ENCODE measurements around the gene FRY.

DNA sequence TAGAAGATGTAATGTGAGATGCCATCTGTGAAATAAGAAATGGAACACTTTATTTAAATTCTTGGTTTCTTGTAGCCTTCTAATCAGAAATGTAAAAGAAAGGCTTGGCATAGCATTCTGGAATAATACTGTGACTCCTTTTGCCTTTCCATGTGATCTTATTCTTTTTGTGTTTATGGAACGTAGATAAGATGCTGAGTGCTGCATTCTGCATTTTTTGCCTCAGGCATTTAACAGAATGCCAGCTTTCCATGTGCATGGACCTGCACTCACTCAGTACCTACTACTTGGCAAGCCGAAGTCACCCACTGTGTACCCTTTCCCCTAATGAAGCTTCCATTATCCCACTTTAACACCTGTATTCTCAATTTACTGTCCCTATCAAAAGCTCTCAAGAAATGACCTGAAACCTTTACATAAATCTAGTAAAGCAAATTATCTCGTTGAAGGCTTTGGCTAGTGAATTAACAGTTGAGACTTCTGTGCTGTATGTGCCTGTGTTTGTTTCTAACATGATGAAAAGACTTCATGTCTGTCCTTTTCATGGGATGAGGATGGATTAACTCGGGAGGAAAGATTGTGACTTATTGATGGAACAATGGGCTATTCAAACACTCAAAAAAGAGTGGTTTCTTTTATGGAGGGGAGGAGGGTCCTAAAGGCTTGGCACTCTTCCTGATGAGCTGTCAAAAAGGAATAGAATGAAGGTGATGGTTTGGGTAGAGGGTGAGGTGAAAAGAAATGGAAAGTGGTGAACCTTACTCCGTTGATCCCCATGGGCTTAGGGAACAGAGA lies 44.7 kb upstream of the FRY start:
- TF ChIP-seq, protein P1, sequence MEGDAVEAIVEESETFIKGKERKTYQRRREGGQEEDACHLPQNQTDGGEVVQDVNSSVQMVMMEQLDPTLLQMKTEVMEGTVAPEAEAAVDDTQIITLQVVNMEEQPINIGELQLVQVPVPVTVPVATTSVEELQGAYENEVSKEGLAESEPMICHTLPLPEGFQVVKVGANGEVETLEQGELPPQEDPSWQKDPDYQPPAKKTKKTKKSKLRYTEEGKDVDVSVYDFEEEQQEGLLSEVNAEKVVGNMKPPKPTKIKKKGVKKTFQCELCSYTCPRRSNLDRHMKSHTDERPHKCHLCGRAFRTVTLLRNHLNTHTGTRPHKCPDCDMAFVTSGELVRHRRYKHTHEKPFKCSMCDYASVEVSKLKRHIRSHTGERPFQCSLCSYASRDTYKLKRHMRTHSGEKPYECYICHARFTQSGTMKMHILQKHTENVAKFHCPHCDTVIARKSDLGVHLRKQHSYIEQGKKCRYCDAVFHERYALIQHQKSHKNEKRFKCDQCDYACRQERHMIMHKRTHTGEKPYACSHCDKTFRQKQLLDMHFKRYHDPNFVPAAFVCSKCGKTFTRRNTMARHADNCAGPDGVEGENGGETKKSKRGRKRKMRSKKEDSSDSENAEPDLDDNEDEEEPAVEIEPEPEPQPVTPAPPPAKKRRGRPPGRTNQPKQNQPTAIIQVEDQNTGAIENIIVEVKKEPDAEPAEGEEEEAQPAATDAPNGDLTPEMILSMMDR (IDR thresholded peaks at IDR 0.05), result no peak
- TF ChIP-seq POLR2A (IDR thresholded peaks at IDR 0.05), result no peak

Measured in Peyer's patch (tissue), 4 donors.